Lung (tissue), 12 donors: ENCODE measurements around the gene RPRML. TPM values are rescaled to one million over a fixed set of nuclear protein-coding genes. Genes with fewer than 3 reads are reported as not detected.
"Not testable (repeated sequence)": the region's sequence is repeated elsewhere in the genome, so short reads cannot be mapped to it uniquely, and the experiment has no call there.

Source experiments
- ATAC-seq: fragments of 200-7000 bp; cut with Tn5 transposase; one replicate; pipeline ENCODE4 v1.9.1; 2020; ENCODE audit warnings: moderate number of reproducible peaks; ENCODE audit not compliant: insufficient read depth, low FRiP score
- DNase-seq, 3 donors: peaks; one replicate each; pipeline ENCODE4 v3.0.0-alpha.2; 2013 to 2017
- H3K27ac ChIP-seq, 2 donors: one replicate each; pipeline ENCODE4 v1.5.1; 2013; ENCODE audit warnings: mild to moderate bottlenecking in 2 of 2, moderate library complexity in 2 of 2, control low read depth in 1 of 2, inconsistent platforms in 1 of 2, low read depth in 1 of 2, low read length in 1 of 2
- H3K27me3 ChIP-seq, 3 donors: one replicate each; pipeline ENCODE4 v1.5.1; 2013; ENCODE audit warnings: low read length in 2 of 3; ENCODE audit not compliant: control insufficient read depth in 3 of 3, insufficient read depth in 3 of 3
- H3K36me3 ChIP-seq, 4 donors: one replicate each; pipeline ENCODE4 v1.5.1; 2013; ENCODE audit warnings: low read length in 4 of 4, mild to moderate bottlenecking in 1 of 4, moderate library complexity in 1 of 4; ENCODE audit not compliant: control insufficient read depth in 4 of 4, insufficient read depth in 4 of 4
- H3K4me1 ChIP-seq, 5 donors: one replicate each; pipeline ENCODE4 v1.5.1; 2013; ENCODE audit warnings: low read length in 5 of 5, mild to moderate bottlenecking in 2 of 5, moderate library complexity in 1 of 5; ENCODE audit not compliant: control insufficient read depth in 5 of 5, insufficient read depth in 5 of 5
- H3K4me3 ChIP-seq: one replicate; pipeline ENCODE4 v1.5.1; 2013; ENCODE audit warnings: mild to moderate bottlenecking, control low read depth, moderate library complexity
- H3K9ac ChIP-seq, 2 donors: one replicate each; pipeline ENCODE4 v1.5.1; 2013; ENCODE audit warnings: low read length in 2 of 2, control low read depth in 1 of 2; ENCODE audit not compliant: insufficient read depth in 1 of 2
- H3K9me3 ChIP-seq, 4 donors: one replicate each; pipeline ENCODE4 v1.5.1; 2013; ENCODE audit warnings: low read length in 3 of 4, mild to moderate bottlenecking in 1 of 4, moderate library complexity in 1 of 4; ENCODE audit not compliant: control insufficient read depth in 4 of 4, insufficient read depth in 3 of 4
- WGBS, 2 donors: extraction: QIAGEN DNeasy Blood & Tissue Kit; methylation state at CpG; one replicate each; pipeline ENCODE4 v1.1.7; 2013; 5-methylcytosine and 5-hydroxymethylcytosine counted together
- polyA plus RNA-seq, 2 donors: library from polyadenylated mRNA; stranded (reverse); fragments of 200-250 nt; gene quantifications; one replicate each; pipeline ENCODE4 v1.2.1, GENCODE V29; 2013
- total RNA-seq, 2 donors: library from RNA; depleted of rRNA in 1 of 2; stranded (reverse); fragments of >200 nt in 1 of 2; gene quantifications; one replicate each; pipeline ENCODE4 v1.2.1, GENCODE V29; 2014 to 2021
- TF ChIP-seq, protein P1 (sequence below): IDR thresholded peaks from 2 replicates; pipeline ENCODE4 v1.5.1; 2012; ENCODE audit warnings: mild to moderate bottlenecking; ENCODE audit errors: control extremely low read depth, extremely low read depth
- donor health status: control.
- donor health status: control.
- donor health status: Bipolar disorder and iron deficiency.
- donor health status: healthy.
- donor health status: DM: yes; HTN: yes; CAD: no.

Gene RPRML
- total and polyA plus RNA-seq, 4 donors, result 0.10 to 0.37 TPM; not detected in 2

DNA sequence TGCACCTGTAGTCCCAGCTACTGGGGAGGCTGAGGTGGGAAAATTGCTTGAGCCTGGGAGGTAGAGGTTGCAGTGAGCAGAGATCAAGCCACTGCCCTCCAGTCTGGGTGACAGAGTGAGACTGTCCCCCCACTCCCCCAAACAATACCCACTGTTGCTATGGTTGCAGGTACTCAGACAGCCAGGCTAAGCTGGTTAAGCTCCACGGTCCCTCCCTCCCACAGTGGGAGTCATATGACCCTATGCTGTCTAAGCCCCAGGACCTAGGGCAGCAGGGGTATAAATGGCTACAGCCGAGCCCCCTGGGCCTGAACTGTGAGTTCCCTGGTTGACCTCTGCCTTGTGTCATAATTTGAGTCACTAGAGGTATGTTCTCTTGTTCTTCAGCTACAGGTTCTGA lies 15.9 kb upstream of the RPRML start:
- Histone ChIP-seq H3K4me3 (no peak overlapping the region), H3K27ac (no peak overlapping the region), H3K9me3 (no peaks in the 10 kb centered on the region), H3K9ac (no peak overlapping the region), H3K27me3 (no peaks in the 10 kb centered on the region), H3K4me1 (no peaks in the 10 kb centered on the region), H3K36me3 (no peaks in the 10 kb centered on the region)
- TF ChIP-seq, protein P1, sequence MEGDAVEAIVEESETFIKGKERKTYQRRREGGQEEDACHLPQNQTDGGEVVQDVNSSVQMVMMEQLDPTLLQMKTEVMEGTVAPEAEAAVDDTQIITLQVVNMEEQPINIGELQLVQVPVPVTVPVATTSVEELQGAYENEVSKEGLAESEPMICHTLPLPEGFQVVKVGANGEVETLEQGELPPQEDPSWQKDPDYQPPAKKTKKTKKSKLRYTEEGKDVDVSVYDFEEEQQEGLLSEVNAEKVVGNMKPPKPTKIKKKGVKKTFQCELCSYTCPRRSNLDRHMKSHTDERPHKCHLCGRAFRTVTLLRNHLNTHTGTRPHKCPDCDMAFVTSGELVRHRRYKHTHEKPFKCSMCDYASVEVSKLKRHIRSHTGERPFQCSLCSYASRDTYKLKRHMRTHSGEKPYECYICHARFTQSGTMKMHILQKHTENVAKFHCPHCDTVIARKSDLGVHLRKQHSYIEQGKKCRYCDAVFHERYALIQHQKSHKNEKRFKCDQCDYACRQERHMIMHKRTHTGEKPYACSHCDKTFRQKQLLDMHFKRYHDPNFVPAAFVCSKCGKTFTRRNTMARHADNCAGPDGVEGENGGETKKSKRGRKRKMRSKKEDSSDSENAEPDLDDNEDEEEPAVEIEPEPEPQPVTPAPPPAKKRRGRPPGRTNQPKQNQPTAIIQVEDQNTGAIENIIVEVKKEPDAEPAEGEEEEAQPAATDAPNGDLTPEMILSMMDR, result no peak
- ATAC-seq (no peak), DNase-seq (no peak)
- 79 to 88% methylated on average over 2 of the region's 2 CpGs for WGBS, 2 donors

DNA sequence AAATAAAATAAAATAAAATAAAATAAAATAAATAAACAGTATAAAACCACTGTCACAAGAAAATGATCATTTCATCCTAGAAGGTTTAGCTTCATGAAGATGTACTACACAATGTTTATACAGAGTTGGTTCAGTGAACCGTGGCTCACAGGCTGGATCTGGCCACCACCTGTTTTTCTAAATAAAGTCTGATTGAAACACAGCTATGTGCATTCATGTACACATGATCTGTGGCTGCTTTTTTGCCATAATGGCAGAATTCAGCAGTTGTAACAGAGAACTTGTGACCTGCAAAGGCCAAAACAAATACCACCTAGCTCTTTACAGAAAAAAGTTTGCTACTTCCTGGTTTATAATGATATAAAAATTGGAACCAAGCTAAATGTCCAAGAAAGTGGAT lies 12.6 kb upstream of the RPRML start:
- H3K27ac ChIP-seq, result no peak overlapping the region
- no peak overlapping the region for H3K4me3 ChIP-seq
- no peak for ATAC-seq
- WGBS, 2 donors, result 74 to 81% methylated on average over 1 of the region's 1 CpG
- H3K36me3 ChIP-seq, result no peaks in the 10 kb centered on the region
- TF ChIP-seq, protein P1, result no peak
- no peak for DNase-seq
- no peaks in the 10 kb centered on the region for H3K4me1 ChIP-seq
- no peaks in the 10 kb centered on the region for H3K9me3 ChIP-seq
- H3K9ac ChIP-seq, result no peak overlapping the region
- no peaks in the 10 kb centered on the region for H3K27me3 ChIP-seq

DNA sequence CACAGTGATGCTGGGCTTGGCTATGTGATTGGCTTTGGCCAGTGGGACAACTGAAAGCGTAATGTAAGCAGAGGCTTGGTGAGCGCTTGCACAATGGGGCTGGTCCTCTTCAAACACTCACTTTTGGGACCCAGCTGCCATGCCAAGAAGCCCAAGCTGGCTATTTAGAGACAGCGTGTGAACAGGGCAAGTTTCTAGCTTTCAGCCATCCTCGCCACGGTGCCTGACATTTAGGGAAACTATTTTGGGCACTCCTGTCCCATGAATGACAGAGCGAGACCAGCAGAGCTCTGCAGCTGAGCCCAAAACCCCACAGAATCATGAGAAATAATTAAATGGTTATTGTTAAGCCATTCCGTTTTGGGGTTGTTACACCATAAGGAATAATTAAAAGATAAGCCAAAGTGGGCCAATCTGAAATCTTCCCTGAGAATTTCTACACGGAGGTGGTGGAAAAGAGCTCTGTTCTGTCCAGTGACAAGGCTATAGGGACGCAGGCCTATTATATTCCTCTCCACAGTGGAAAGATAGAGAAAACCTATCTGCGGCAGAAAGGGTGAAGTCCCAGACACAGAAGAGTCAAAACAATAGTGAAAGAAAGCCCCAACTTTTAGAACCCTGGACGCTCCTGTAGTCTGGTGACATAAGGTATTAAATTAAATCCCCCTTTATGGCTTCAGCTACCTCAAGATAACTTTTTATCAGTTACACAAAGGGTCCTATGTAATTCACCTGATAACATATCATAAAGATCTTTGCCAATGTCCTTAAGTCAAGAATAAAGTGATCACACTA lies 10.8 kb upstream of the RPRML start:
- Histone ChIP-seq H3K27me3 (no peaks in the 10 kb centered on the region), H3K27ac (no peak overlapping the region), H3K9ac (no peak overlapping the region), H3K9me3 (no peaks in the 10 kb centered on the region), H3K4me3 (no peak overlapping the region), H3K4me1 (no peaks in the 10 kb centered on the region), H3K36me3 (no peaks in the 10 kb centered on the region)
- WGBS, 2 donors, result 63 to 65% methylated on average over 11 of the region's 11 CpGs
- TF ChIP-seq, protein P1, result no peak
- DNase-seq (no peak), ATAC-seq (no peak)

DNA sequence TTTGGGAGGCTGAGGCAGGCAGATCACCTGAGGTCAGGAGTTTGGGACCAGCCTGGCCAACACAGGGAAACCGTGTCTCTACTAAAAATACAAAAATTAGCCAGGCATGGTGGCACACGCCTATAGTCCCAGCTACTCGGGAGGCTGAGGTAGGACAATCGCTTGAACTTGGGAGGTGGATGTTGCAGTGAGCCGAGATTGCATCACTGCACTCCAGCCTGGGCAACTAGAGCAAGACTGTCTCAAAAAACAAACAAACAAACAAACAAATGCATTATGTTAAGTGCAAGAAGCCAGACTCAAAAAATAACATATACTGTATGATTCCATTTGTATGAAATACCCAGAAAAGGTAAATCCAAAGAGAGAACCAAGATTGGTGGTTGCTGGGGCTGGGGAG lies 8.9 kb upstream of the RPRML start:
- H3K27ac ChIP-seq, DNase-seq, H3K9ac ChIP-seq, H3K4me3 ChIP-seq, H3K4me1 ChIP-seq, ATAC-seq, H3K36me3 ChIP-seq, H3K9me3 ChIP-seq, H3K27me3 ChIP-seq: not testable (repeated sequence)
- WGBS, 2 donors, result 85 to 89% methylated on average over 5 of the region's 5 CpGs
